HepG2 (cell line): ENCODE results near the gene TBX10. TPM values are rescaled to one million over a fixed set of nuclear protein-coding genes. Genes with fewer than 3 reads are reported as not detected.

ENCODE experiments used
- ARID2 ChIP-seq: sonication (generic); formaldehyde crosslinking; IDR thresholded peaks from 2 replicates; pipeline ENCODE4 v1.8.1; 2022; ENCODE audit warnings: mild to moderate bottlenecking, missing genetic modification reagents, borderline replicate concordance
- ARNT2 ChIP-seq: sonication (generic); formaldehyde crosslinking; IDR thresholded peaks from 2 replicates; pipeline ENCODE4 v1.8.0; 2022; ENCODE audit warnings: mild to moderate bottlenecking, low read depth, missing genetic modification reagents, moderate library complexity
- CEBPB ChIP-seq: IDR thresholded peaks from 2 replicates; pipeline ENCODE4 v1.6.1; 2011; ENCODE audit warnings: low read depth, low read length, improper control_type of control experiment, borderline replicate concordance
- EP300 ChIP-seq, 3 experiments: sonication (generic) in 1 of 3; formaldehyde crosslinking in 1 of 3; IDR thresholded peaks; 2 replicates each; pipeline versions ENCODE4 v1.5.1 to v1.6.1; 2011 to 2020; ENCODE audit warnings: low read depth in 2 of 3, low read length in 2 of 3, borderline replicate concordance in 1 of 3, improper control_type of control experiment in 1 of 3, mild to moderate bottlenecking in 1 of 3, missing genetic modification reagents in 1 of 3, moderate library complexity in 1 of 3
- FOXM1 ChIP-seq: sonication (generic); formaldehyde crosslinking; IDR thresholded peaks from 2 replicates; pipeline ENCODE4 v1.5.0; 2020; ENCODE audit warnings: missing genetic modification reagents
- HNRNPUL1 ChIP-seq: fragments of 200-400 bp; formaldehyde crosslinking; IDR thresholded peaks from 2 replicates; pipeline ENCODE4 v1.6.1; 2017; ENCODE audit warnings: low read depth, mild to moderate bottlenecking, low read length, moderate library complexity
- MTF1 ChIP-seq: sonication (generic); formaldehyde crosslinking; IDR thresholded peaks from 2 replicates; pipeline ENCODE4 v1.5.0; 2020; ENCODE audit warnings: missing genetic modification reagents
- MZF1 ChIP-seq: sonication (generic); formaldehyde crosslinking; IDR thresholded peaks from 2 replicates; pipeline ENCODE4 v1.8.1; 2023; ENCODE audit warnings: mild to moderate bottlenecking, missing genetic modification reagents, borderline replicate concordance
- NCOA1 ChIP-seq: sonication (generic); formaldehyde crosslinking; IDR thresholded peaks from 2 replicates; pipeline ENCODE4 v1.9.0; 2021; ENCODE audit warnings: missing genetic modification reagents
- NR2F2 ChIP-seq: IDR thresholded peaks from 2 replicates; pipeline ENCODE4 v1.6.1; 2012; ENCODE audit warnings: low read depth, inconsistent platforms, borderline replicate concordance
- NR2F6 ChIP-seq, 2 experiments: IDR thresholded peaks; 2 replicates each; pipeline ENCODE4 v1.6.1; 2016; ENCODE audit warnings: antibody characterized with exemption in 1 of 2, mild to moderate bottlenecking in 1 of 2
- RAD21 ChIP-seq: fragments of 450-650 bp; formaldehyde crosslinking; IDR thresholded peaks from 2 replicates; pipeline ENCODE4 v1.5.0; 2020; ENCODE audit warnings: mild to moderate bottlenecking
- RORA ChIP-seq: sonication (generic); formaldehyde crosslinking; IDR thresholded peaks from 2 replicates; pipeline ENCODE4 v1.5.0; 2020; ENCODE audit warnings: mild to moderate bottlenecking, missing genetic modification reagents, moderate library complexity
- SMAD3 ChIP-seq: sonication (generic); formaldehyde crosslinking; IDR thresholded peaks from 2 replicates; pipeline ENCODE4 v1.4.0; 2020; ENCODE audit warnings: missing genetic modification reagents
- TARDBP ChIP-seq: sonication (generic); formaldehyde crosslinking; IDR thresholded peaks from 2 replicates; pipeline ENCODE4 v1.8.0; 2022; ENCODE audit warnings: mild to moderate bottlenecking, missing genetic modification reagents
- ZNF121 ChIP-seq: sonication (generic); formaldehyde crosslinking; IDR thresholded peaks from 2 replicates; pipeline ENCODE4 v1.5.0; 2020; ENCODE audit warnings: mild to moderate bottlenecking, missing genetic modification reagents
- ZNF354B ChIP-seq: sonication (generic); formaldehyde crosslinking; IDR thresholded peaks from 2 replicates; pipeline ENCODE4 v1.8.0; 2022; ENCODE audit warnings: mild to moderate bottlenecking, missing genetic modification reagents
- ZNF432 ChIP-seq: sonication (generic); formaldehyde crosslinking; IDR thresholded peaks from 2 replicates; pipeline ENCODE4 v1.5.0; 2020; ENCODE audit warnings: missing genetic modification reagents, mild to moderate bottlenecking, borderline replicate concordance
- ZNF446 ChIP-seq: sonication (generic); formaldehyde crosslinking; IDR thresholded peaks from 2 replicates; pipeline ENCODE4 v1.5.0; 2020; ENCODE audit warnings: mild to moderate bottlenecking, missing genetic modification reagents
- ZNF567 ChIP-seq: sonication (generic); formaldehyde crosslinking; IDR thresholded peaks from 2 replicates; pipeline ENCODE4 v1.8.1; 2023; ENCODE audit warnings: mild to moderate bottlenecking, missing genetic modification reagents, borderline replicate concordance
- ZNF772 ChIP-seq: sonication (generic); formaldehyde crosslinking; IDR thresholded peaks from 2 replicates; pipeline ENCODE4 v1.5.0; 2020; ENCODE audit warnings: mild to moderate bottlenecking, missing genetic modification reagents
- ZNF792 ChIP-seq: IDR thresholded peaks from 2 replicates; pipeline ENCODE4 v1.6.1; 2016
- ZSCAN5A ChIP-seq: sonication (generic); formaldehyde crosslinking; IDR thresholded peaks from 2 replicates; pipeline ENCODE4 v1.8.0; 2022; ENCODE audit warnings: mild to moderate bottlenecking, missing genetic modification reagents, borderline replicate concordance
- polyA plus RNA-seq, 8 experiments: library from polyadenylated mRNA; depleted of rRNA in 3 of 8; stranded (reverse) in 7 of 8; unstranded in 1 of 8; fragments of >200 nt; fragmentation: Illumina TruSeq in 4 of 8; extraction: Trizol in 4 of 8; gene quantifications; 2 replicates each; pipeline versions ENCODE4 v1.2.1 to v1.2.3, GENCODE V29; 2011 to 2016; ENCODE audit warnings: low read depth in 4 of 8, missing spikeins in 1 of 8, mixed read lengths in 1 of 8; ENCODE audit not compliant: insufficient read depth in 1 of 8
- total RNA-seq, 5 experiments: library from RNA; depleted of rRNA; stranded (reverse); fragments of >200 nt; fragmentation: Illumina TruSeq; extraction: Trizol; gene quantifications; 2 replicates each; pipeline ENCODE4 v1.2.3, GENCODE V29; 2016; ENCODE audit warnings: low read depth in 1 of 5
- TF ChIP-seq, protein P1 (sequence below): sonication (generic); formaldehyde crosslinking; IDR thresholded peaks from 2 replicates; pipeline ENCODE4 v1.8.1; 2023; ENCODE audit warnings: missing genetic modification reagents, inconsistent platforms, borderline replicate concordance

TBX10 gene
- total and polyA plus RNA-seq, 2 of the 13 experiments (the other 11 are each of a cell fraction or from before 2014, with no cell fraction given) = 0.27 to 1.7 TPM

DNA sequence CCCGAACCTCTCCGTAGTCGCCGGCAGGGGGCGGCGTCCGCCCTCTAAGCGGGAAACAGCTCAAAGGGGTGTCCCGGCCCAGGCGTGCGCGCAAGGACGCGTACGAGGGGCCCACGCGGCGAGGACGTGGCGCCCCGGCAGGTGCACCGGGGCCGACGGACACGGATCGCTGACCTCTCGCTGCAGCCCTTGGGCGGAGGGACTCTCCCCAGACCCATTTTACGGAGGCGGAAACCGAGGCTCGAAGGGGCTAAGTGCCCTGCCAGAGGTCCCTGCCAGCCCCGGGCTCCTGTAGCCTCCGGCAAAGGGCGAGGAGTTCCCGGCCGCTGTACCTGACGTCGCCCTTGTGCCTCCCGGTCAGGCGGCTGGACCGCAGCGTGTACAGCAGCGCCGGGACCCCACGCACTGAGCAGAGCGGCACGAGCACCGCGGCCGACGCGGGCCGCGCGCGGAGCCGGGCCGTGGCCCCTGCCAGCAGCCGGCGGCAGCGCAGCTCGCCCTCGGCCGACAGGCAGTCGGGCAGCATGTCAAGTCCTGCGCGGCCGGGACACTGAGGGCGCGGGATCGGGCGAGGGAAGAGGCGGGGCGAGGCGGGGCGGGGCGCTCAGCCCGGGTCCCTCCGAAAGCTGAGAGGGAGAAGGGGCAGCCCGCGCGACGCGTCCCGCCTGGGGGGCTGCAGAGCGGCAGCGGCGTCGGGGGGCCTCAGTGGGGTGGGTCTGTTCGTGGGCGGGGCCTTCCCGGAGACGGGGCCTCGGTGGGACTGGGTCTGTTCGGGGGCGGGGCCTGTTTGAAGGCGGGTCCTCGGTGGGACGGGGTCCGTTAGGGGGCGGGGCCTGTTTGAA, 10.0 kb downstream of the TBX10 start, which contains the start of gene NUDT8 (continued):
- TF ChIP-seq EP300 (IDR thresholded peaks at IDR 0.05; ENCODE audit: low read depth in 2 of 2, low read length in 2 of 2) = 0 out of 4 replicates have a peak, but pooled peaks of 1 of the 2 experiments have one; percentile 18
- TF ChIP-seq EP300 (CRISPR knock-in tag; IDR thresholded peaks at IDR 0.05; ENCODE audit: borderline replicate concordance) = peak; percentile 36; the same call in 1 of the 2 replicates
- no peak for TF ChIP-seq NR2F6 (IDR thresholded peaks at IDR 0.05)
- no peak for TF ChIP-seq NR2F6 (CRISPR knock-in tag; IDR thresholded peaks at IDR 0.05)
- TF ChIP-seq ZNF354B (CRISPR knock-in tag) = no peak
- TF ChIP-seq ARNT2 (CRISPR knock-in tag) = peak; percentile 89
- TF ChIP-seq CEBPB = no peak
- TF ChIP-seq ZNF446 (CRISPR knock-in tag) = no peak
- no peak; the same call in 1 of the 2 replicates for TF ChIP-seq TARDBP (CRISPR knock-in tag)
- TF ChIP-seq, protein P1, sequence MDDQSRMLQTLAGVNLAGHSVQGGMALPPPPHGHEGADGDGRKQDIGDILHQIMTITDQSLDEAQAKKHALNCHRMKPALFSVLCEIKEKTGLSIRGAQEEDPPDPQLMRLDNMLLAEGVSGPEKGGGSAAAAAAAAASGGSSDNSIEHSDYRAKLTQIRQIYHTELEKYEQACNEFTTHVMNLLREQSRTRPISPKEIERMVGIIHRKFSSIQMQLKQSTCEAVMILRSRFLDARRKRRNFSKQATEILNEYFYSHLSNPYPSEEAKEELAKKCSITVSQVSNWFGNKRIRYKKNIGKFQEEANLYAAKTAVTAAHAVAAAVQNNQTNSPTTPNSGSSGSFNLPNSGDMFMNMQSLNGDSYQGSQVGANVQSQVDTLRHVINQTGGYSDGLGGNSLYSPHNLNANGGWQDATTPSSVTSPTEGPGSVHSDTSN (CRISPR knock-in tag) = no peak
- TF ChIP-seq ZNF792 = peak; percentile 72; the same call in 1 of the 2 replicates
- no peak for TF ChIP-seq NCOA1
- 0 out of 2 replicates have a peak, but pooled peaks have one; percentile 72 for TF ChIP-seq MTF1 (CRISPR knock-in tag)
- no peak for TF ChIP-seq ZNF432 (CRISPR knock-in tag)
- no peak for TF ChIP-seq FOXM1 (CRISPR knock-in tag)
- TF ChIP-seq HNRNPUL1 = no peak
- TF ChIP-seq ARID2 (CRISPR knock-in tag) = peak; percentile 26; the same call in 1 of the 2 replicates
- peak; percentile 28; the same call in 1 of the 2 replicates for TF ChIP-seq ZNF121
- TF ChIP-seq RAD21 (CRISPR knock-in tag) = peak; percentile 72
- TF ChIP-seq RORA (CRISPR knock-in tag) = no peak
- no peak for TF ChIP-seq MZF1 (CRISPR knock-in tag)
- TF ChIP-seq ZNF772 (CRISPR knock-in tag) = peak; percentile 22; the same call in 1 of the 2 replicates
- no peak for TF ChIP-seq NR2F2
- TF ChIP-seq SMAD3 (CRISPR knock-in tag) = peak; percentile 52; the same call in 1 of the 2 replicates
- TF ChIP-seq ZSCAN5A = no peak
- 0 out of 2 replicates have a peak, but pooled peaks have one; percentile 40 for TF ChIP-seq ZNF567 (CRISPR knock-in tag)
